Measurements from ENCODE around the gene MAU2.

GRCh38 chr19:19276386-19276785 is 44.2 kb upstream of the MAU2 start:
- TF ChIP-seq CTCF (IDR thresholded peaks at IDR 0.05) (no peak), POLR2A (IDR thresholded peaks at IDR 0.05) (no peak), POLR2AphosphoS5 (IDR thresholded peaks at IDR 0.05) (no peak)
